DOHH2 (cell line): ENCODE data around the gene IL1RN.

ENCODE experiments used
- EZH2phosphoT487 ChIP-seq: fragments of 200-600 bp; sonication (generic); IDR thresholded peaks from 2 replicates; pipeline ENCODE4 v1.6.1; 2017; ENCODE audit warnings: borderline replicate concordance, mild to moderate bottlenecking, antibody characterized with exemption, low read length, moderate library complexity, mixed read lengths
- TF ChIP-seq, protein P1 (sequence below): fragments of 200-600 bp; sonication (generic); IDR thresholded peaks from one replicate; pipeline ENCODE4 v1.5.1; 2014; ENCODE audit warnings: antibody characterized with exemption, mild to moderate bottlenecking, low read depth, low read length; ENCODE audit not compliant: poor library complexity, severe bottlenecking

DNA sequence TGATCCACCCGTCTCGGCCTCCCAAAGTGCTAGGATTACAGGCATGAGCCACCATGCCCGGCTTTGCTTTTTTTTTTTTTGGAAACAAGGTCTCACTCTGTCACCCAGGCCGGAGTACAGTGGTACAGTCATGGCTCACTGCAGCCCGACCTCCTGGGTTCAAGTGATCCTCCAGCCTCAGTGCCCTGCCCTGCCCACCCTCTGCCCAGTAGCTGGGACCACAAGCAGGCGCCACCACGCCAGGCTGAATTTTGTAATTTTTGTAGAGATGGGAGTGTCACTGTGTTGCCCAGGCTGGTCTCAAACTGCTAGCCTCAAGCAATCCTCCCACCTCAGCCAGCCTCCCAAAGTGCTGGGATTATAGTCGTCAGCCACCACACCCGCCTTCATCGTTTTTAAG lies 34.8 kb downstream of the IL1RN start:
- TF ChIP-seq, protein P1, sequence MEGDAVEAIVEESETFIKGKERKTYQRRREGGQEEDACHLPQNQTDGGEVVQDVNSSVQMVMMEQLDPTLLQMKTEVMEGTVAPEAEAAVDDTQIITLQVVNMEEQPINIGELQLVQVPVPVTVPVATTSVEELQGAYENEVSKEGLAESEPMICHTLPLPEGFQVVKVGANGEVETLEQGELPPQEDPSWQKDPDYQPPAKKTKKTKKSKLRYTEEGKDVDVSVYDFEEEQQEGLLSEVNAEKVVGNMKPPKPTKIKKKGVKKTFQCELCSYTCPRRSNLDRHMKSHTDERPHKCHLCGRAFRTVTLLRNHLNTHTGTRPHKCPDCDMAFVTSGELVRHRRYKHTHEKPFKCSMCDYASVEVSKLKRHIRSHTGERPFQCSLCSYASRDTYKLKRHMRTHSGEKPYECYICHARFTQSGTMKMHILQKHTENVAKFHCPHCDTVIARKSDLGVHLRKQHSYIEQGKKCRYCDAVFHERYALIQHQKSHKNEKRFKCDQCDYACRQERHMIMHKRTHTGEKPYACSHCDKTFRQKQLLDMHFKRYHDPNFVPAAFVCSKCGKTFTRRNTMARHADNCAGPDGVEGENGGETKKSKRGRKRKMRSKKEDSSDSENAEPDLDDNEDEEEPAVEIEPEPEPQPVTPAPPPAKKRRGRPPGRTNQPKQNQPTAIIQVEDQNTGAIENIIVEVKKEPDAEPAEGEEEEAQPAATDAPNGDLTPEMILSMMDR: no peak
- no peak for TF ChIP-seq EZH2phosphoT487
